Skeletal muscle tissue (tissue), 4 donors: ENCODE data around the gene PKN3. TPM values are rescaled to one million over a fixed set of nuclear protein-coding genes. Genes with fewer than 3 reads are reported as not detected.
A peak's percentile ranks its signal among the peaks of the same experiment; 100 is the strongest.

Experiments
- H3K27ac ChIP-seq: one replicate; pipeline ENCODE4 v1.7.0; 2013; ENCODE audit warnings: mild to moderate bottlenecking, low read depth, low read length, inconsistent platforms
- H3K27me3 ChIP-seq, 3 donors: one replicate each; pipeline ENCODE4 v1.7.0; 2013; ENCODE audit warnings: low read length in 3 of 3; ENCODE audit not compliant: control insufficient read depth in 3 of 3, insufficient read depth in 3 of 3
- H3K36me3 ChIP-seq, 3 donors: one replicate each; pipeline ENCODE4 v1.7.0; 2013; ENCODE audit warnings: low read length in 3 of 3; ENCODE audit not compliant: control insufficient read depth in 3 of 3, insufficient read depth in 3 of 3
- H3K4me1 ChIP-seq, 3 donors: one replicate each; pipeline ENCODE4 v1.7.0; 2013; ENCODE audit warnings: low read length in 3 of 3, mild to moderate bottlenecking in 3 of 3; ENCODE audit not compliant: control insufficient read depth in 3 of 3, insufficient read depth in 3 of 3
- H3K4me3 ChIP-seq, 3 donors: one replicate each; pipeline ENCODE4 v1.7.0; 2013; ENCODE audit warnings: low read length in 3 of 3
- H3K9ac ChIP-seq, 3 donors: one replicate each; pipeline ENCODE4 v1.7.0; 2013; ENCODE audit warnings: low read length in 3 of 3, mild to moderate bottlenecking in 3 of 3, moderate library complexity in 2 of 3, low read depth in 1 of 3
- H3K9me3 ChIP-seq, 3 donors: one replicate each; pipeline ENCODE4 v1.7.0; 2013; ENCODE audit warnings: low read length in 3 of 3; ENCODE audit not compliant: control insufficient read depth in 3 of 3
- total RNA-seq: library from RNA; depleted of rRNA; stranded (reverse); fragments of >200 nt; gene quantifications from one replicate; pipeline ENCODE4 v1.2.3, GENCODE V29; 2014
- donor health status: Osteomylitis.

Gene PKN3
- total RNA-seq, 1 donor from 2014 or later: 2.1 TPM

GRCh38 chr9:128723866-128724743, 21.8 kb downstream of the PKN3 start, which contains the start of gene ZDHHC12:
Gene ZDHHC12, minus strand, starts transcription at chr9:128724127. Its CDS starts 34 bp downstream, at chr9:128724093.
- H3K4me1 ChIP-seq: peaks cover 9 to 18% (median 13%) of the 10 kb centered on the region in 3 donors

GRCh38 chr9:128724744-128725211, 22.5 kb downstream of the PKN3 start:
- H3K4me1 ChIP-seq: peaks cover 9 to 18% (median 13%) of the 10 kb centered on the region in 3 donors
- H3K27me3 ChIP-seq: no peaks in the 10 kb centered on the region
- peak overlapping the region; percentile 71 to 84 (median 78) for H3K4me3 ChIP-seq
- H3K9ac ChIP-seq: peak overlapping the region; percentile 6 to 70 (median 10)
- peak overlapping the region; percentile 9 for H3K27ac ChIP-seq
- no peaks in the 10 kb centered on the region for H3K9me3 ChIP-seq
- peaks cover 0 to 2% (median 2%) of the 10 kb centered on the region in 3 donors for H3K36me3 ChIP-seq

More at GRCh38 chr9:128723866-128724743, 21.8 kb downstream of the PKN3 start, which contains the start of gene ZDHHC12:
- Histone ChIP-seq H3K4me3 (peak within 1 kb of the TSS; percentile 71 to 84 (median 78)), H3K9ac (peak within 1 kb of the TSS; percentile 65 to 82 (median 69)), H3K27ac (peak within 1 kb of the TSS; percentile 9), H3K9me3 (no peaks in the 10 kb centered on the region), H3K36me3 (peaks cover 0 to 2% (median 2%) of the 10 kb centered on the region in 3 donors), H3K27me3 (no peaks in the 10 kb centered on the region)

GRCh38 chr9:128727640-128728248, 25.4 kb downstream of the PKN3 start:
- Histone ChIP-seq H3K27ac (no peak overlapping the region), H3K4me1 (peaks cover 9 to 18% (median 13%) of the 10 kb centered on the region in 3 donors), H3K36me3 (peaks cover 6 to 19% (median 13%) of the 10 kb centered on the region in 3 donors), H3K9me3 (no peaks in the 10 kb centered on the region), H3K27me3 (no peaks in the 10 kb centered on the region), H3K4me3 (no peak overlapping the region), H3K9ac (no peak overlapping the region)

- Histone ChIP-seq H3K9me3 (no peaks in the 10 kb centered on the region), H3K9ac (no peak overlapping the region), H3K36me3 (peaks cover 11 to 22% (median 17%) of the 10 kb centered on the region in 3 donors), H3K4me1 (peaks cover 9 to 14% (median 13%) of the 10 kb centered on the region in 3 donors), H3K4me3 (no peak overlapping the region), H3K27ac (no peak overlapping the region), H3K27me3 (no peaks in the 10 kb centered on the region)
Measured at GRCh38 chr9:128728298-128728697, 26.0 kb downstream of the PKN3 start.

- peaks cover 15 to 22% (median 17%) of the 10 kb centered on the region in 3 donors for H3K36me3 ChIP-seq
- H3K4me1 ChIP-seq: peaks cover 8 to 9% (median 9%) of the 10 kb centered on the region in 3 donors
- H3K27ac ChIP-seq: no peak overlapping the region
- no peak overlapping the region for H3K4me3 ChIP-seq
- H3K27me3 ChIP-seq: no peaks in the 10 kb centered on the region
- no peaks in the 10 kb centered on the region for H3K9me3 ChIP-seq
- no peak overlapping the region for H3K9ac ChIP-seq
Measured at GRCh38 chr9:128729302-128729701, 27.0 kb downstream of the PKN3 start.

- H3K4me3 ChIP-seq: no peak overlapping the region
Measured at GRCh38 chr9:128729766-128730517, 27.6 kb downstream of the PKN3 start.

GRCh38 chr9:128731093-128731492, 28.8 kb downstream of the PKN3 start:
- Histone ChIP-seq H3K27ac (no peak overlapping the region), H3K9ac (no peak overlapping the region), H3K4me3 (no peak overlapping the region), H3K36me3 (peaks cover 26 to 32% (median 28%) of the 10 kb centered on the region in 3 donors), H3K4me1 (no peaks in the 10 kb centered on the region), H3K9me3 (no peaks in the 10 kb centered on the region), H3K27me3 (no peaks in the 10 kb centered on the region)

More at GRCh38 chr9:128729766-128730517, 27.6 kb downstream of the PKN3 start:
- Histone ChIP-seq H3K9ac (no peak overlapping the region), H3K4me1 (peaks cover 2% of the 10 kb centered on the region in 3 donors), H3K27me3 (no peaks in the 10 kb centered on the region), H3K27ac (no peak overlapping the region), H3K36me3 (peaks cover 21 to 27% (median 22%) of the 10 kb centered on the region in 3 donors), H3K9me3 (no peaks in the 10 kb centered on the region)

- peaks cover 26 to 32% (median 28%) of the 10 kb centered on the region in 3 donors for H3K36me3 ChIP-seq
Measured at GRCh38 chr9:128731691-128732090, 29.4 kb downstream of the PKN3 start.

GRCh38 chr9:128732576-128732975, 30.3 kb downstream of the PKN3 start:
- Histone ChIP-seq H3K4me3 (no peak overlapping the region), H3K9me3 (no peaks in the 10 kb centered on the region), H3K36me3 (peaks cover 30 to 36% (median 33%) of the 10 kb centered on the region in 3 donors), H3K27me3 (no peaks in the 10 kb centered on the region), H3K27ac (no peak overlapping the region), H3K4me1 (no peaks in the 10 kb centered on the region), H3K9ac (no peak overlapping the region)

More at GRCh38 chr9:128731691-128732090, 29.4 kb downstream of the PKN3 start:
- H3K9me3 ChIP-seq: no peaks in the 10 kb centered on the region
- H3K4me1 ChIP-seq: no peaks in the 10 kb centered on the region
- no peak overlapping the region for H3K4me3 ChIP-seq
- no peaks in the 10 kb centered on the region for H3K27me3 ChIP-seq
- H3K9ac ChIP-seq: no peak overlapping the region
- H3K27ac ChIP-seq: no peak overlapping the region
